GM21423 (cell line): Measurements from ENCODE around the gene HAGH.
A peak's percentile ranks its signal among the peaks of the same experiment; 100 is the strongest.

ENCODE experiments used
- ATAC-seq: cut with Tn5 transposase; IDR thresholded peaks from one replicate; pipeline ENCODE4 v1.9.1; 2021; ENCODE audit warnings: mild to moderate bottlenecking, moderate library complexity; ENCODE audit not compliant: unreplicated experiment

HAGH gene

GRCh38 chr16:1775846-1776671 is 50.6 kb downstream of the HAGH start:
- ATAC-seq = no peak

GRCh38 chr16:1775006-1775845 is 51.4 kb downstream of the HAGH start:
- ATAC-seq = no peak

GRCh38 chr16:1774448-1774780 is 52.2 kb downstream of the HAGH start:
- ATAC-seq = no peak

GRCh38 chr16:1773703-1774447 is 52.8 kb downstream of the HAGH start:
- ATAC-seq = no peak

- ATAC-seq = peak; percentile 40
Measured at GRCh38 chr16:1772908-1773702, 53.5 kb downstream of the HAGH start, which contains the start of gene MRPS34. TSS of gene MRPS34 (minus strand) at chr16:1773134. CDS start at chr16:1773119, 15 bp downstream.

- peak; percentile 10 for ATAC-seq
Measured at GRCh38 chr16:1772362-1772907, 54.2 kb downstream of the HAGH start, which contains the start of gene EME2. TSS of gene EME2 (plus strand) at chr16:1772810. CDS start at chr16:1773228, 418 bp downstream.

GRCh38 chr16:1771864-1772361 is 54.7 kb downstream of the HAGH start:
- ATAC-seq = no peak

GRCh38 chr16:1771188-1771863 is 55.3 kb downstream of the HAGH start, which contains the start of gene NME3:
TSS of gene NME3 (minus strand) at chr16:1771543. CDS start at chr16:1771534, 9 bp downstream.
- ATAC-seq = peak; percentile 24

GRCh38 chr16:1770328-1771187 is 56.1 kb downstream of the HAGH start:
- no peak for ATAC-seq

GRCh38 chr16:1769402-1770300 is 57.0 kb downstream of the HAGH start:
- ATAC-seq = no peak

- no peak for ATAC-seq
Measured at GRCh38 chr16:1768767-1769401, 57.7 kb downstream of the HAGH start.

GRCh38 chr16:1768061-1768766 is 58.4 kb downstream of the HAGH start:
- no peak for ATAC-seq

- no peak for ATAC-seq
Measured at GRCh38 chr16:1767116-1767994, 59.3 kb downstream of the HAGH start.

- no peak for ATAC-seq
Measured at GRCh38 chr16:1766701-1767100, 59.9 kb downstream of the HAGH start.

- ATAC-seq = no peak
Measured at GRCh38 chr16:1766231-1766630, 60.4 kb downstream of the HAGH start.
